Kidney (tissue), 14 donors: ENCODE results near the gene MPRIP. TPM values are rescaled to one million over a fixed set of nuclear protein-coding genes. Genes with fewer than 3 reads are reported as not detected.
A peak's percentile ranks its signal among the peaks of the same experiment; 100 is the strongest.

Experiments
- DNase-seq, 5 donors: peaks; one replicate each; pipeline ENCODE4 v3.0.0-alpha.2; 2013 to 2020
- FAIRE-seq: peaks from 2 replicates; lab custom pipeline; 2012; peaks lifted over from hg19 to GRCh38; lab: Jason Lieb, UNC
- H3K27ac ChIP-seq, 2 donors: one replicate each; pipeline ENCODE4 v1.7.0; 2013; ENCODE audit warnings: low read depth in 2 of 2, low read length in 2 of 2, inconsistent platforms in 1 of 2
- H3K27me3 ChIP-seq: one replicate; pipeline ENCODE4 v1.7.1; 2013; ENCODE audit warnings: low read length, inconsistent platforms; ENCODE audit not compliant: control insufficient read depth, insufficient read depth
- H3K36me3 ChIP-seq, 3 donors: one replicate each; pipeline versions ENCODE4 v1.7.0 to v1.7.1; 2013; ENCODE audit warnings: low read length in 3 of 3, control low read depth in 1 of 3, inconsistent platforms in 1 of 3; ENCODE audit not compliant: insufficient read depth in 3 of 3, control insufficient read depth in 2 of 3
- H3K4me1 ChIP-seq, 3 donors: one replicate each; pipeline versions ENCODE4 v1.7.0 to v1.7.1; 2013; ENCODE audit warnings: low read length in 3 of 3, inconsistent platforms in 1 of 3, low read depth in 1 of 3; ENCODE audit not compliant: control insufficient read depth in 2 of 3, insufficient read depth in 2 of 3
- H3K4me3 ChIP-seq, 3 donors: one replicate each; pipeline versions ENCODE4 v1.7.0 to v1.8.1; 2013; ENCODE audit warnings: low read length in 3 of 3, control low read depth in 1 of 3, inconsistent platforms in 1 of 3
- H3K9ac ChIP-seq, 3 donors: one replicate each; pipeline versions ENCODE4 v1.7.0 to v1.7.1; 2013; ENCODE audit warnings: low read length in 3 of 3, control low read depth in 1 of 3, inconsistent platforms in 1 of 3
- H3K9me3 ChIP-seq, 3 donors: one replicate each; pipeline versions ENCODE4 v1.7.0 to v1.7.1; 2013; ENCODE audit warnings: low read length in 3 of 3, control low read depth in 1 of 3, inconsistent platforms in 1 of 3; ENCODE audit not compliant: control insufficient read depth in 2 of 3, insufficient read depth in 1 of 3
- CTCF ChIP-seq: IDR thresholded peaks from 3 replicates; pipeline ENCODE4 v1.5.1; 2012; ENCODE audit warnings: mild to moderate bottlenecking, moderate library complexity, borderline replicate concordance; ENCODE audit not compliant: insufficient read depth; ENCODE audit errors: extremely low read depth
- intact Hi-C: fragments of 100-400 bp; cut with DNase I; formaldehyde crosslinking; loops from one replicate; pipeline ENCODE4 v1.11.1; 2022
- polyA plus RNA-seq: library from polyadenylated mRNA; stranded (reverse); fragments of 350-450 nt; fragmentation: Illumina TruSeq; extraction: RNeasy Lipid Tissue Mini Kit (QIAGEN cat#74804); gene quantifications from one replicate; pipeline ENCODE4 v1.2.3, GENCODE V29; 2014; ENCODE audit warnings: low read depth, low replicate concordance; ENCODE audit not compliant: insufficient read depth
- total RNA-seq: library from RNA; stranded (reverse); fragmentation: NEBNext Ultra II Directional; extraction: Animal tissue kit (Norgen Biotek cat#: 25700); gene quantifications from one replicate; pipeline ENCODE4 v1.2.1, GENCODE V29; 2021
- donor health status: control.
- donor health status: control.
- donor health status: control.
- donor health status: control.
- donor health status: control.
- donor health status: DM: yes; HTN: yes; CAD: no.
- donor health status: Normal renal cell carcinoma (clear cell type).

Gene MPRIP
- total and polyA plus RNA-seq, 2 donors from 2014 or later = 120 to 250 TPM

GRCh38 chr17:17079336-17079735 is 37.1 kb downstream of the MPRIP start:
- Histone ChIP-seq H3K36me3 (peaks cover 5 to 16% (median 16%) of the 10 kb centered on the region in 3 donors), H3K9ac (no peak overlapping the region), H3K27ac (no peak overlapping the region), H3K4me1 (peaks cover 2 to 47% (median 45%) of the 10 kb centered on the region in 3 donors), H3K4me3 (no peak overlapping the region), H3K27me3 (no peaks in the 10 kb centered on the region), H3K9me3 (no peaks in the 10 kb centered on the region)
- no peak for TF ChIP-seq CTCF
- FAIRE-seq (no peak), DNase-seq (peak in 2 of 5 donors; percentile 10 to 19)
- intact Hi-C loops = no loop called here

GRCh38 chr17:17079761-17080160 is 37.5 kb downstream of the MPRIP start:
- intact Hi-C loops = no loop called here
- H3K27me3 ChIP-seq = no peaks in the 10 kb centered on the region
- no peaks in the 10 kb centered on the region for H3K9me3 ChIP-seq
- H3K9ac ChIP-seq = no peak overlapping the region
- peak in 2 of 5 donors; percentile 24 to 54 for DNase-seq
- H3K36me3 ChIP-seq = peaks cover 8 to 19% (median 16%) of the 10 kb centered on the region in 3 donors
- H3K4me3 ChIP-seq = no peak overlapping the region
- no peak for TF ChIP-seq CTCF
- no peak for FAIRE-seq
- peaks cover 2 to 44% (median 41%) of the 10 kb centered on the region in 3 donors for H3K4me1 ChIP-seq
- H3K27ac ChIP-seq = no peak overlapping the region

DNA sequence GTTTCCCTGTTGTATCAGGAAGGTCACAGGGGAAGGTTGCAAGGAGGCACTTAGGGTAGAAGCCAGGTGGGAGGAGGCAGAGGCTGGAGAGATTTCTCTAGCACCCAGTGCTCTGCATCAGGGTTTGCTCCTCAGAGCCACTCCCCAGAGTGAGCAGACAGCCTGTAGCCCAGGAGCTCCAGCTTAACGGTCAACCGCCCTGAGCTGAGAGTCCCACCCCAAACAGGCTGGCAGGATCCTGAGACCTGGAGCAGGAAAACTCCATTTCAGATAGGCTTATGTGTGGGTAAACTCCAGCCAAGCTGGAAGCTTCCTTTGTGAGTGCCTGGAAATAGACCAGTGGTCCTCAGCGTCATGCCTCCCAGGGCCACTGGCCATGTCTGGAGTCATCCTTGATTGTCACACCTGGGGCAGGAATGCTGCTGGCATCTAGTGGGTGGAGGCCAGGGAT is 37.9 kb downstream of the MPRIP start:
- peak in 2 of 5 donors; percentile 13 to 47 for DNase-seq
- H3K27ac ChIP-seq = peak overlapping the region in 1 of 2 donors; percentile 7
- H3K36me3 ChIP-seq = peaks cover 8 to 21% (median 16%) of the 10 kb centered on the region in 3 donors
- peaks cover 2 to 42% (median 38%) of the 10 kb centered on the region in 3 donors for H3K4me1 ChIP-seq
- no peaks in the 10 kb centered on the region for H3K27me3 ChIP-seq
- no peak overlapping the region for H3K9ac ChIP-seq
- intact Hi-C loops = no loop called here
- TF ChIP-seq CTCF = no peak
- no peaks in the 10 kb centered on the region for H3K9me3 ChIP-seq
- no peak overlapping the region for H3K4me3 ChIP-seq
- FAIRE-seq = no peak

DNA sequence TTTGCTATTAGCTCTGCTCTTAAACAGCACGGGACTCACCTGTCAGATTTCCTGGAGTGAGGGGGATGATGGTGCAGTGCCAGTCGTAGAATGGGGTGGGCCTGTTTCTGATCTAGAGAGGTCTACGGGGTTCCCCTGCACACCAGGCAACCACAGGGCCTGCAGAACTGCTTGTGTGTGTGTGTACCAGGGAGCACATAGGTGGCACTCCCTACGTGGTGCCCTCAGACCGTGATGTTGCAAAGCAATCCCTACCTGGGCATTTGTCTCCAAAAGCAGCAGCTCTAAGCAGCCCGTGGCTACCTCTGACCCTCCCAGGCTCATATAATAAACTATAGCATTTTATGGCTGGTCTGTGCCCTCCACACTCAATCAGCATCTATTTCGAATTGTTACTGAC is 38.5 kb downstream of the MPRIP start:
- FAIRE-seq = no peak
- no peak overlapping the region for H3K9ac ChIP-seq
- H3K27me3 ChIP-seq = no peaks in the 10 kb centered on the region
- peak in 2 of 5 donors; percentile 7 to 20 for DNase-seq
- peaks cover 8 to 21% (median 15%) of the 10 kb centered on the region in 3 donors for H3K36me3 ChIP-seq
- H3K4me3 ChIP-seq = no peak overlapping the region
- peaks cover 2 to 36% (median 32%) of the 10 kb centered on the region in 3 donors for H3K4me1 ChIP-seq
- H3K27ac ChIP-seq = no peak overlapping the region
- no peak for TF ChIP-seq CTCF
- intact Hi-C loops = no loop called here
- no peaks in the 10 kb centered on the region for H3K9me3 ChIP-seq
